Body of pancreas (tissue), 4 donors: ENCODE measurements around the gene TP53BP2.

Source experiments
- CTCF ChIP-seq, 7 experiments: fragments of 450-650 bp in 4 of 7; fragments of 200-600 bp in 3 of 7; sonication (generic) in 3 of 7; IDR thresholded peaks; one replicate each; pipeline ENCODE4 v1.5.1; 2016 to 2019; ENCODE audit warnings: antibody characterized with exemption in 7 of 7
- POLR2A ChIP-seq, 3 donors: fragments of 450-650 bp; IDR thresholded peaks; one replicate each; pipeline ENCODE4 v1.6.1; 2016; ENCODE audit warnings: antibody characterized with exemption in 3 of 3, mild to moderate bottlenecking in 2 of 3

DNA sequence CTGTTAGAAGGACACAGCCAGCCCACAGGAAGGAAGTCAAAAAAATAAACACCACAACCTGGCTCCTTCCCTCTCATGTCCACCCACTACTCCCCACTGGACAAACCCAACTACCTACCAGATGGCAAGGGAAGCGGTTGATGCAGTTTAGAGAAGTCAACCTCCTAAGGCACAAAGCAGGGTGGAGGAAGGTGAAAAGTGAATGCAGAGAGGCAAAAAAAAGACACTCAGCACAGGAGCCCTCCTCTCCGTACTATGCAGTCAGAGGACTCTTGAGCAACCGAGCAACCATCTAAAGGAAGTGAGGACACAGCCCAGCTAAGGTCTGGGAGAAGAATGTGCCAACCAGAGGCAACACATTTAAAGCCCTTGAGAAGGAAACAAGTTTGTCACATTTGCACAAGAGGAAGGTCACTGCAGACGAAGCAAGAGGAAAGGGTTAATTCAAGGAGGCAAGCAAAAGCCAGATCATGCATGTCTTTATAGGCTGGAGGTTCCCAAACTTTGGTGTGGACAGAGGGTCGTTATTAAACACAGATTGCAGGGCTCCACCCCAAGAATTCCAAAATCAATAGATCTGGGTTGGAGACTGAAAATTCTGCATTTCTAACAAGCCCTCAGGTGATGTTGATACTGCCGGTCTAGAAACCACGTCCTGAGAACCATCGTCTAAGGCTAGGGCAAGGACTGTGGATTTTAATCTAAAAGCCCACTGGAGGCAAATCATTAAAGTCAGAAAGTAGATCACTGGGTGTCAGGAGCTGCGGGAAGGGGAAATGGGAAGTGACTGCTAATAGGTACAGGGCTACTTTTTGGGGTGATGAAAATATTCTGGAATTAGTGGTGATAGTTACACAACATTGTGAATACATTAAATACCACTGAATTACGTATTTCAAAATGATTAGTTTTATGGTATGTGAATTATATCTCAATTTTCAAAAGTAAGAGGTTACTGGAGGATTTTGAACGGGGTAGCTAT lies 19.7 kb downstream of the TP53BP2 start:
- TF ChIP-seq CTCF (IDR thresholded peaks at IDR 0.05) (no peak), POLR2A (IDR thresholded peaks at IDR 0.05) (no peak)
